Putamen (tissue), 1 donor: ENCODE results near the gene BAHCC1.

Experiments
- DNase-seq: peaks from one replicate; pipeline ENCODE4 v3.0.0-alpha.2; 2016; ENCODE audit warnings: low spot score

Gene BAHCC1

DNA sequence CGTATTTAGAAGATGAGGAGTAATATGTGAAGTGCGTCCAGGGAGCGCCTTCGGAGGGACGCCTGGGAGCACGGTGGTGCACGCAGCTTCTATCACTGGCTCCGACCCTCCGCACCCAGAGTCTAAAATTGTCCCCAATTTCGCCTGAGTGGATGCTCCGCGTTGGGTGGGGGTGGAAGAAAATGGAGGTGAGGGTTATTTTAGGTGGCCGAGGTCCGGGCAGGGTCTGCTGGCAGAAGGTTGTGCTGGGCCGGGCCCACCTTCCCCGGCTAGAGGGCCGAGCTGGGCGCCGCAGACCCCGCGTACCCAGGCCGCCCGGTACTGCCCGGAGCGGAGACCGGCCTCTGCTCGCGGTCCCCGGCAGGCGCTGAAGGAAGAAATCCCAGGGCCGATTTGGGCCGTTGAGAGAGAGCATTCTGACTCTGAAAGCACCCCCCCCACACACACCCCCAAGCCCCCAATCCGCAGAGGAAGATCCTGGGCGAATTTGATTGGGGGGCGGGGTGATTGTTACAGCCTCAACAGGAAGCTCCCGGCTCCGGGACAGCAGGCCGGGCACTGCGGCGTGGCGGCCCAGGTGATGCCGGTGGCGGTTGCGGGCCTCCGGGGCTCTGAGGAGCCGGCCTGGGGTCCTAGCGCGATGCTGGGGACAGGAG is 3.0 kb downstream of the BAHCC1 start:
- DNase-seq, result no peak

DNA sequence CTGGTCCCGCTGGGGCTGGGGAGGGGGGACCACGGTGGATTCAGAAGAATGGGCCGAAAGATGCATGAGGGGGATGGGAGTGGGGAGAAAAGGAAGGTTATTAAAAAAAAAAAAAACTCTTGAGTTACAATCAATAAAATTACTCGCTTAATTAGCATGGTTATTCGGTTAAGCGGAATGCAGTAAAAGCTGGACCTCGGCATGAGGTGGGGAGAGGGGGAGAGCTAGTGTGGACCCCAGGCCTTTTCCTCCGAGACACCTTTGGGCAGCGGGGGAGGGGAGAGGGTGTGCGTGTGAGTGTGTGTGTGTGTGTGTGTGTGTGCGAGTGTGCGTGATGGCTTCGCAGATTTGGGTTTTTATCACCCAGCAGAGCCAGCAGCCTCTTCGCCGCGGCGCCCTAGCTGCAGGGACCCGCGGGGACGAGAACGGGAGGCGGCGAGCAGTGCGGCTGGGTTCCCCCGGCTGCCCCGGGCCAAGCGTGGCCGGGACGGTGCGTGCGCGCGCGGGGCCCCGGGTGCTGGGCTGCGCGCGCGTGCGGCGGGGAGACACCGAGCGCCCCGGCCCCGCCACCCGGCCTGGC is 3.7 kb downstream of the BAHCC1 start:
- no peak for DNase-seq

DNA sequence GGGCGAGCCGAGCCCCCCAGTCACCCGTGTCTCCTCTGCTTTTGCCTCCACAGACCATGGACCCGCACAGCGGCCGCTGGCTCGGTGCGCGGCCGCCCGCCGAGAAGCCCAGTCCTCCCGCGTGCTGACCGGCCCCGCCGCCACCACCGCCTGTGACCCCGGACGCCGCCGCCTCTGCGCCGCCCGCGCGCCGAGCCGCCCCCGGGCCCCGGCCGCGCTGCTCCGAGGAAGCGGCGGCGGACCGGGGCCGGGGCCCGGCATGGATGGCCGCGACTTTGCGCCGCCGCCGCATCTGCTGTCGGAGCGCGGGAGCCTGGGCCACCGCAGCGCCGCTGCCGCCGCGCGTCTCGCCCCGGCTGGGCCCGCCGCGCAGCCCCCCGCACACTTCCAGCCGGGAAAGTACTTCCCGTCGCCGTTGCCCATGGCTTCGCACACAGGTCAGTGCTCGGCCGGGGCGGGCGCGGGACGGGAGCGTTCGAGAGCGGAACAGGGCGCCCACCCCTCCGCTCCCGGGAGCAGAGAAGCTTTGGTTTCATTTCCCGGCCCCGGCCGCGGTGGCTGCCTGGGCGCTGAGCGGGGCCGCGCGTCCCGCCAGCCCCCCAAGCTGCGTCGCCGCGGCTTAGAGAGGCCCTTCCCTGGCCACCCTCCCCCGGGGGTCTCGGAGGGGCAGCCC is 4.4 kb downstream of the BAHCC1 start:
- no peak for DNase-seq

DNA sequence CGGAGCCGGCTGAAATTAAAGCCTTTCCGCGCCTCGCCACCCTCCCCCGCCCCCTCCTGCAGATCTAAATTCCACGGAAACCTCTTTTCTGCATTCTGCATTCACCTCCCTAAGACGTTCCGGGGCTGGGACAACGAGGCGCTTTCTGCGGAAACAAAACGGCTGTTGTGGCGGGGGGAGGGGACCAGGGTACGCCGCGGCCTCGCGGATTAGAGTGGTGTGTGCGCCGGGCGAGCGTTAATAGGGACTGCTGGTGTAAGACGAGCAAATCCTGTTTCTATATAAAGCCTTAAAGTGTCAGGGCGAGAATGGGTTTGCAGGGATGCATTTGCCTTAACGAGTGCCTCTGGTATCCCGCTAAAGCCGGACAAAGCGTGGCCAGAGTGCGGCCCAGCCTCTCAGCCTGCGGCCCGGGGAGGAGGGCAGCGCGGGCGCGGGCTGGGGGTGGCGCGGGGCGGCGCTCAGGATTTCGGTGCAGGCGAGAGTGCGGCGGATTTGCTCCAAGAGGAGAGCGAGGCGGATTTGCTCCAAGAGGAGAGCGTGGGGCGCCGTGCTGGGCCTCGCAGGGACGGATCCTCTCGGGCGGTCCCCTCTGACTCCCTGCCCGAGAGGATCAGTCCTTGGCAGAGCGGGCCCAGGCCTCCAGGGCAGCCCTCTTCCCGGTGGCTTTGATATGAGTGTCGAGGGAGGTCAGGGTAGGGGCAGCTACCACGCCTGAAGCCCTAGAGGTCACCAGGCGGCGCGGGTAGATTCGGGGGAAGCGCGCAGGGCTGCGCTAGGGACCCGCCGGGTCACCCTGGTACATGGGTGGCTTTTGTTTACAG is 5.1 kb downstream of the BAHCC1 start:
- DNase-seq, result no peak

DNA sequence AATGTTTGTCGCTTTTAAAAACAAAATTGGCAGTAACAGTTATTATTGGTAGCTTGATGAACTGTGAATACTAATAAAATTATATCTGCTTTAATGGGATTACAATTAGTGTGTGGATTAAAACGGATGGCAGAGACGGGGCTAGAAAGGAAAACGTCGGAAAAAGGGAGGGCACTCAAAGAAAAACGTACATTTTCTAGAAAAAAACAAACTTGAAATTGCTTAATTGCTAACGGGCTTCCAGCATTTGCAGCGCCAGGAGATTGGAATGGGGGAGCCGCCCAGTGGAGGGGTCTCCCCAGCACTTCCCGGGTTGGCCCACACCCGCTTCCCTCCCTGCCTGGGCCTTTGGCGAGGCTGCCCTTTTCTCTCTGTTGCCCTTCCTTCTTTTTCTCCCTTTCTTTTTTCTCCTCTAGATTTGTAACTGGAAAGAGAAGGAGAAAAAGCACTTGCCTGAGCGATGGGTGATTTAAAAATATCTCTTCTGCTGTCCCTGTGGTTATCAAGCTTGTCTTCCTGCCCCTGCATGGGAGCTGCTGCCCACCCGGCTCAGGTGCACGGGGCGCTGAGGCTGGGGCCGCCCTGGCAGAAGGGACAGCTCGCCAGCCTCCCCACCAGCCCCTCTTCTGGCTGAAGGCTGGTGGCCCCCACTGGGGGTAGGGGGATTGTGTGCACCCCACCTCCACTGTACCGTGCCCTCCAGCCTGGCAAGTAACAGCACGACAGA is 5.9 kb downstream of the BAHCC1 start:
- DNase-seq, result no peak

DNA sequence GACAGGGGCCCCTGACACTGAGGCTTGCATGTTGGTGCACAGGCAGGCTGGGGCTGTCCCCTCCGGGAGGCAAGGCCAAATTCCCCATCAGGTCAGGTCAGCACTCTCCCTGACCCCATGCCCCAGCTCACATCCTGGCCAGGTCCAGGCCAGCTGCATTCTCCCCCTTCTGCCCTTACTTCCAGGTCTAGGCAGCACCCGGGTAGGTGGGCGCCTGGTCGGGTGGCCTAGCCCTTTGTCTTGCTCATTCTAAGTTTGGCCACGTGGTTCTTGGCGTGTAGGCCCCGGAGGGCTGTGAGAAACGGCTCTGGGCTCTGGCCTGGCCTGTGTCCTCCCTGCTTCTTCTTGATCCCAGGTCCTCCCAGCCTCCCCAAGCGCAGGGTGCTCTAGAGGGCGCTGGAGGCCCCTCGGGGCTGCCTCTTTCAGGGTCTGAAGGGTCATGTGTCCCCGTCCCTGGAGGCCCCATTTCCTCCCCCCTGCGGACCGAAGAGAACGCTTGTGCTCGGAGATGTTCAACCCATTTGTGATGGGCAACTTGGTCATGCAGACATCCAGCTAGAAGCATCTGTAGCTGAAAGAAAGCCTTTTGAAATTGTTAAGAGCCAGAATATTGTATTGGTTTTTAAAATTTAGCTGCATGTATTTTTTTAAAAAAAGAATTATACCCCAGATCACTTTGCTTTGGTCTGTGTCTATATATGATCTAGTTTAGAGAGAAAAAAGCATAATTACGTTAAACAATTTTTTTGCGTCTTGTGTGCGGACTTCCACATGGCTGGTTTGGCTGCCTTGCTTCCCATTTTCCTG is 6.7 kb downstream of the BAHCC1 start:
- no peak for DNase-seq

DNA sequence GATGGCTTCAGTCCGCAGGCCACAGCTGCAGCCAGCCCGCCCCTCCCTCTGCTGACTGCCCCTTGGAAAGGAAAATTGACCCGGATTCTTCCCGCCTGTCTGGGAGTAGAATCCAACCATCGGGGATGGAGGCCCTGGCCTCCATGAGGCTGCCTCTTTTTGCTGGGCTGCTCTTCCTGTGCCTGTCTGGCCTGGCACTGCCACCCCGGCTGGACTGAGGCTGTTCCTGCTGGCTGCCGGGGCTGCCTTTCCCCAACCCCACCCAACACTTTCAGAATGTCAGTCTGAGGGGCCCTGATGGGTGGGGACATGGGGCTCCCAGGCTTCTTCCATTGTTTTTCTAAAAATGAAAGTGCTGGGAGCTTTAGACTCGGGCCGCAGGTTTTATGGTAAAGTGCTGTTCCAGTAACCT is 7.3 kb downstream of the BAHCC1 start:
- no peak for DNase-seq

DNA sequence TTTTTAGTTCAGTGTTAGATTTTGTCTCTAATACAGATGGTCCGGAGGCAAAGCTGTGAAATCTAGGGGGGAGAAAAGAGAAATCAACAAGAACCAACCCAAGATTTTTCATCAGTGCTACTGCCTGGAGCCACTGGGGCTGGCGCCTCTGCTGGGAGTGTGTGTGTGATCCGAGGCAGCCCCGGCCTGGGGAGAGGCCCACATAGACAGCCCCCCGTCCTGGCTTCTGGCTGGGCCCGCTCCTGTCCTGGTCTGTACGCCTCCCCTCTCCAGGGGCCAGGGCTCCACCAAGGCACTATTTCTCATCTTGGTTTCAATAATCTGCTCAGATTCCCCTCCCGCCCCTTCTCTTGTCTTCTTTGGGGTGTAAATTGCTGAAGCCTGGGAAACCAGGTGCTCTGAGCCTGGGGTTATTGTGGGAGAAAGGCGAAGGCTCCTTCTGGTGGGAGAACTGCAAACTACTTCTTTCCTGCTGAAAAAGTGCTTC is 7.8 kb downstream of the BAHCC1 start:
- DNase-seq, result no peak

DNA sequence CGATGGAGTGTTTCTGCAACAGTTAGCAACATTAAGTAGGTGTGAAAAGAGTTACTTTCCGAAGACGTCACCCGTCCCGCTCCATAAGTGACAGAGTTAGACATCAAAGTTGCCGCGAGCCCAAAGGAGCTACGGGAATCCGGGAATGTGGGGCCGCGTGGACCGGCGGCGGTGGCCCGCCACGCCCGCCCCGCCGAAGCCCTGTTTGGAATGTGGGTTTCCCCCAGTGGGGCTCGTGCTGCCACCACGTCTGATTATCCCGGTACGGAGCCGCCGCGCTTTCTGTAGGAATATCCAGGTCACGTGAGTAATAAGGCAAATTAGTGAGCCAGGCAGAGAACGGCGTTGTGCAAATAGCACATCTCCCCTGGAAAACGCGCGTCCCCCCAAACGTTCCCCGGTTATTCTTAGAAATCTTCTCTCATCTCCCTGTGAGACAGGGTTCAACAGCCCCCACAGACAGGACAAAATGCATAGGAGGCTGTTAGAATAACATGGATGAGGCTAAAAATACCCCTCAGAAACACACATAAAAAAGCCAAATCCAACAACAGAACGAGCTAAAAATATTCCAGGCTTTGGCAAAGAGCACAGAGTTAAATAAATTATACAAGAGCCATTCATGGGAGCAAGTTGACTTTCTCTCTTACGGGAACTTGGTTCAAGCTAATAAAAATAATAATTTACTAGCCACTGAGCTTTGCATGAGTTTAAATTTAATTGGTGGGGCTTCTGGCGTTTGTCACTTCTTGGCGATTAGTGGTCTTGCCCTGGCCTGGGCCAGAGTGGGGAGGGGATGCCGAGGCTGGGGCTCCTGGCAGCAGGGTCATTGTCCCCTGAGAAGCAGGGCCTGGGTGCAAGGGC is 8.6 kb downstream of the BAHCC1 start:
- no peak for DNase-seq

DNA sequence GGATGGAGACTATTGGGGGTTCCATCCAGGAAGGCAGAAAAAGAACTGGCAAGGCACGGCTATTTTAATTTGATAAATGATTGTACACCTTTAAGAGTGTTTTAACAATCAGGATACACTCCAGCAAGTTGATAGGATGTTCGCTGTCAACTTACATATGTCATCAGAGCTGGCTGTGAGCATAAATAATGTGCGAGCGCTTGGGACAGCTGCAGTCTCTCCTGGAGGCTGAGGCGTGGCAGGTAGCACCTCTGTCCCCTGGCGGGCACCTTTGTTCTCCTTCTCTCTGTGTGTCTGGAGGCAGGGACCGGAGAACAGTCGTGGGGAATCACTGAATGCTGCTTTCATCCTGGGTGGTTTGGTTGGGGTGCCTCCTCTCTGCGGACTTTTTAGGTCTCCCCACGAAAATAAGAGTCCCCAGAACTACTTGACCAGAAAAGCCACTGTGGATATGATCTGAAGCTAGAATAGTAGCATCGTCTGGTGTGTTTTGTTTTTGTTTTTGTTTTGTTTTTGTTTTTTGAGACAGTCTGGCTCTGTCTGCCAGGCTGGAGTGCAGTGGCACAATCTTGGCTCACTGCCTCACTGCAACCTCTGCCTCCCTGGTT is 9.4 kb downstream of the BAHCC1 start:
- DNase-seq, result no peak

DNA sequence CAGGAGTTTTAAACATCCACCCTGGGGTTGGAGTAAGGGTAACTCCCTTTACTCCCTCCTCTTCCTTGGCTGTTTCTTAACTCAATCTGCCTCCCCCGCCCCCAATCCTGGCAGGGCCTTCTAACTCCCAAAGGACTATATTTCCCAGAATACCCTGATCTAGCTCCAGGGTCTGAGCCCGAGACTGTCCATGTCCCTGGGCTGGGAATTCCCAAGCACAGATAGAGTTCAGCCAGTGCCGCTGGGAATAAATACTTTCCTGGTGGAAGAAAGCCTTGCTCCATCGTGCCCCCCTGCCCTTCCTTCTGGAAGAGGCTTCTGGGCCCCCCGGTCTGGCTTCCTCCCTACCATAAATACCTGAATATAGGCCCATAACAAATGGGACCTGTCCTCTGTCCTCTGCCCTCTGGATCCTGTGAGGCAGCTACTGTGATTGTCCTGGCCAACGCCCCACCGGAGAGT is 10.2 kb downstream of the BAHCC1 start:
- DNase-seq, result no peak

DNA sequence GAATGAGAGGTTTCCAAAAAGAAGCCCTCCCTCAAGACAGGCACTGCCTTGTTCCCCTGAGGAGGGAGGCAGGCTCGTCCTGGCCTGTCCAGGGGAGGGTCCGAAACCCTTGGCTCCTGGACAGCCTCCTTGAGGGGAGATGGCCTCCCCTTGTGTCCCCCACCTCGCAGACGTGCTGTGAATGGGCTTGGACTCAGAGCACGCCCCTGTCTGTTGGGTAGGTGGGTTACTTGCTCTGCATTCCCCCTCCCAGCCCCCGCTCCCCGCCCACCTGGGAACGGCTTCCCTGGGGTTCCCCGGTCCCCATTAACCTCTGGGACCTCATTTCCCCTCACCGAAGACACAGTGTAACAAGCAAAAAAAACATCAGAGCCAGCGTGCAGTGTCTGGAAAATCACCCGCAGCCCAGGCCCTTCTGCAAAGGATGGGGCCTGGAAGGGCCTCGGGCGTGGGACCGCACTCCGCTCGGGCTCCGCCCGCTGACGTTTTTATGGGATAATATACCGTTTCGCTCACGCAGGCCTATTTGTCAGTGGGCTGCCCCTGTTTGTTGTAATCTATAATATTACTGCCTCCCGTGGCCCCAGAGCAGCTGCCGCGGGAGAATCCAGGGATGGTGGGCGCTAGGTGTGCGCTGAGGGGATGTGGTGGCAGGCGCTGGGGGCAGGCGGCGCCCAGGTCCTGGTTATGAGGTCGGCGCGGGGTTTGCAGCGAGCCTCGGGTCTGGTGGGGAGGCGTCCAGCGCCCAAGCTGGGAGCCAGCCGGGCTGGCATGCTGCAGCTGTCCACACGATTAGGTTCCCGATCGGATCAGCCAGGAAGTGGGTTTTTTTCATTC is 11.1 kb downstream of the BAHCC1 start:
- no peak for DNase-seq

DNA sequence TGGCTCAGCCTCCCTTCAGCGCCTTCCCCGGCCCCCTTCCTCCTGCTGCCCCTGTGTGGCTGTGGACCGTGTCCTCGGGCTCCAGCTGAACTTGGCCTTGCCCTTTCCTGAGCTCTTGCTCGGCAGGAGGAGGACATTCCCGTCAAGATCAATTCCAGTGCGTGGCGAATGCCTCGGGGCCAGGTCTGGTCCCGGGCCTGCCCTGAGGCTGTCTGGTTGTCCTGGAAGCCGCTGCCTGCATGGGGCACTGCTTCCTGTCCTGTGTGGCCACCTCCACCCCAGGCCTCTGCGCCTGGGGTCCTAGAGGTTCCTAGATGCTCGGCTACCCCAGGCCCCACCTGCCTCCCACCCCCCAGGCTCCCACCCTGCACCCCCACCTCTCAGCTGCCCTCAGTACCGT is 12.8 kb downstream of the BAHCC1 start:
- DNase-seq, result no peak

DNA sequence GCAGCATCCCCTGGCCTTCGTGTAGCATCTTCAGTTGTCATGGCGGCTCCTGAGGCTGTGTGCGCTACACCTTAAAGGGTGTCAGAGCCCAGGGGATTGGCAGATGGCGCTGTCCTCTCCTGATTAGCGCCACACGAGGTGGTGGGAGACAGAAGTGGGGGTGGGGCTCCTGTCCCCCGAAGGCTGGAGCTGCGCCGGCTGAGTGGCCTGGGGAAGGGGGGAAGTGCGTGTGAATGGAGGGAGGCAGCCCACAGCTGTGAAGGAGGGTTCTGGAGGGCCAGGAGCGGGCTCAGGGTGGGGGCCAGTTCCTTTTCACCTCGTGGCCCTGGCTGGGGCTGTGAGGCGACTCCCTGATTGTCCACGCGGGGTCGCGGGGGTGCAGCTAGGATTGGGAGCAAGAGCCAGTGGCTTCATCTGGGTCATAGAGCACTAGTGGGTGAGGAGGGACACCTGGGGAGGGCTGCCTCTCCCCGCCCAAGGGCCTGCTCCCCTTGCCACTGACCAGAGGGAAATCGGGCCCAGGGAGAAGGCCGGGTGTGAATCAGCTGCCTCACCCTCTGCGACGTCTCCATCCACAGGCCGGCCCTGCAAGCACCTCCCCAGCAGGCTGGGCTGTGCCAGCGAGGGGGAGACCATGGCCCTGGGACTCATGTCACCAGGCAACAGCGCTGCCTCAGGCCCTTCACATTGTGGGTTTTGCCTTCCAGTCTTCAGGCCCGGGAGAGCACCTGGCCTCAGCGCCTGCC is 14.1 kb downstream of the BAHCC1 start:
- no peak for DNase-seq

DNA sequence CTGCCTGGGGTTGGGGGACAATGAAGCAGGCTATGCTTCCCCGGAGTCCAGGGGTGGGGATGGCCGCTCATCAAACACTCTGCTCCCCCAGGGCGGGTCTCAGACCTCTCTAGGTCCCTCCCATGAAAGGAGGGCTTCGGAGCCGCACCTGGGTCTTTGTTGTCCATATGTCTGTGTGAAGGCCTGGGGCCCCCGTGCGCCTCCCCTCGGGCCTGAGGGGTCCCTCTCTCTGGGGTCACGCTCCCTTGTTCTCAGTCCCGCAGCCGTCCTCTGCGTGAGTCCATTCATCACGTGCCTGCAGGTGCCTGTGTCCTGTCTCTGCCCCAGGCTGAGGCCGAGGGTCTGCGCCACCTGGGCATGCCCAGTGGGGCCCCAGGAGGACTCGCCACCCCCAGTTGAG is 15.6 kb downstream of the BAHCC1 start:
- DNase-seq, result no peak

DNA sequence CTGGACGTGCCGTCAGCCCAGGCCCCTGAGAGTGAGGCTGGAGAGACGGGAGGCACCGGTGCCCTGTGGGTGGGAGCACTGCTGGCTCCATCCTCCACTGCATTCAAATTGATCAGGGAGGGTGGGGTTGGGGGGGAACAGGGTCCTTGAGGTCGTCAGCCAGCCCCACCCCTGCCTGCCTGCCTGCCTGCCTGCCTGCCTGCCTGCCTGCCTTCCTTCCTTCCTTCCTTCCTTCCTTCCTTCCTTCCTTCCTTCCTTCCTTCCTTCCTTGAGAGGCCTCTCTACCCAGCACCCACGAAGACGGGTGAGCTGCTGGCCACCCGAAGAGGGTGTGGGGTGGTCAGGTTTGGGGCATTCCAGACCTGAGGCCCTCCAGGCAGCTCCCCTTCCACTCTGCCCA is 16.0 kb downstream of the BAHCC1 start:
- no peak for DNase-seq

DNA sequence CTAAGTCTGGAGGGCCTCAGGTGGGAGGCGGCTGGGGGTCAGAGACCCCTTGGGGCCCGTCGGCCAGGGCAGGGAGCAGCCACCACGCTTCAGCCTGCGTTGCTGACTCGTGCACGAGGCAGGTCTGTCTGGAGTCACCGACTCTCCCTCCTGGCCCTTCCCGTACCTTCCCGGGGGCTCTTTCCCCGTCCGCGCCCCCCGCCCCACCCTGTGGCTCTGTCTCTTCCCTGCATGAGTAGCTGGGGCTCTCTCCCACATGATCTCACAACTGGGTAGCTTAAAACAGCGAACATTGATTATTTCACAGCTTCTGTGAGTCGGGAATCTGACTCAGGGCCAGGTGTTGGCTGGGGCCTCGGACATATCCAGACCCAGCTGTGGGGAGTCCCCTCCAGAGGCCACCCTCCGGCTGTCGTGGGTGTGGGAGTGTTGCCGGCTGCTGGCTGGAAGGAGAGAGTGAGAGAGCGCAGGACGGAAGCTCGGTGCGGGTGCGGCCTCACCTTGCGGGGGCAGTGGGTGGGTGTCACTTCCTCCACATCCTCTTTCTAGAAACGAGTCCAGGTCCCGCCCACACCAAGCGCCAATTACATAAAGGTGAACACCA is 17.3 kb downstream of the BAHCC1 start:
- no peak for DNase-seq
